MCF 10A (cell line): Measurements from ENCODE around the gene ABCE1. TPM values are rescaled to one million over a fixed set of nuclear protein-coding genes. Genes with fewer than 3 reads are reported as not detected.

Source experiments
- Bru-seq: library from RNA; stranded (reverse); fragments of 400-500 nt; gene quantifications from one replicate; lab custom pipeline; 2021; lab: Mats Ljungman, UMichigan
- BruChase-seq, 2 experiments: library from RNA; stranded (reverse); fragments of 400-500 nt; gene quantifications; one replicate each; lab custom pipeline; 2021; lab: Mats Ljungman, UMichigan
- BruUV-seq: library from RNA; stranded (reverse); fragments of 400-500 nt; replicated peaks from 2 replicates; lab custom pipeline; 2021; lab: Mats Ljungman, UMichigan
- CTCF ChIA-PET: fragments of 300-600 bp; sonication (Branson Sonifier 250); formaldehyde crosslinking; extraction: SDS; loops from one replicate; lab custom pipeline; 2021; ENCODE audit warnings: antibody characterized with exemption, inconsistent platforms; lab: Yijun Ruan, JAX
- POLR2A ChIA-PET: fragments of 300-600, 350-650 bp; sonication (Branson Sonifier 250); formaldehyde crosslinking; extraction: SDS; loops from one replicate; lab custom pipeline; 2020; ENCODE audit warnings: antibody characterized with exemption, inconsistent platforms; lab: Yijun Ruan, JAX
- DNase-seq: peaks from one replicate; pipeline ENCODE4 v3.0.0-alpha.2; 2018; ENCODE audit not compliant: unreplicated experiment
- H3K27ac Mint-ChIP-seq: one replicate; pipeline ENCODE4 v1.8.0; 2022; ENCODE audit warnings: mild to moderate bottlenecking, low read depth, mixed read lengths; ENCODE audit not compliant: unreplicated experiment
- H3K27me3 Mint-ChIP-seq: one replicate; pipeline ENCODE4 v1.8.0; 2022; ENCODE audit warnings: mixed read lengths; ENCODE audit not compliant: insufficient read depth, unreplicated experiment
- H3K36me3 Mint-ChIP-seq: one replicate; pipeline ENCODE4 v1.8.0; 2022; ENCODE audit warnings: mild to moderate bottlenecking, moderate library complexity, mixed read lengths; ENCODE audit not compliant: insufficient read depth, unreplicated experiment
- H3K4me1 Mint-ChIP-seq: one replicate; pipeline ENCODE4 v1.8.0; 2022; ENCODE audit warnings: mixed read lengths; ENCODE audit not compliant: insufficient read depth, unreplicated experiment
- H3K4me3 Mint-ChIP-seq: one replicate; pipeline ENCODE4 v1.8.0; 2022; ENCODE audit warnings: mild to moderate bottlenecking, moderate library complexity, mixed read lengths; ENCODE audit not compliant: unreplicated experiment
- H3K9me3 Mint-ChIP-seq: one replicate; pipeline ENCODE4 v1.8.0; 2022; ENCODE audit warnings: mixed read lengths; ENCODE audit not compliant: unreplicated experiment
- intact Hi-C: fragments of 100-400 bp; cut with micrococcal nuclease; formaldehyde crosslinking; loops from 2 replicates; pipeline ENCODE4 v1.14.1; 2022
- long read RNA-seq: library from polyadenylated mRNA; stranded (forward); transcript quantifications from one replicate; pipeline ENCODE4 v2.0.0, GENCODE V29; 2022
- total RNA-seq: library from RNA; stranded (reverse); gene quantifications from 2 replicates; pipeline ENCODE4 v1.2.3, GENCODE V29; 2022
- TF ChIP-seq, protein P1 (sequence below): fragments of 200-600 bp; IDR thresholded peaks from one replicate; pipeline ENCODE4 v1.8.0; 2022; ENCODE audit warnings: antibody characterized with exemption, mild to moderate bottlenecking; ENCODE audit not compliant: unreplicated experiment

Gene ABCE1
- 136 and 140 TPM in 2 replicates for total RNA-seq
- Bru-seq, nascent RNA: percentile 96 among the genes with signal in this experiment
- percentile 98 among the genes with signal in this experiment for BruChase-seq, experiment 1, labeled RNA remaining after a 6-hour chase
- percentile 96 among the genes with signal in this experiment for BruChase-seq, experiment 2, labeled RNA remaining after a 2-hour chase
- long read RNA-seq, transcript ABCE1-201 (18 exons, 3,921 nt): major isoform, 238 of 299 reads
- long read RNA-seq, partial matches to known transcripts: 8 of 299 reads
- long read RNA-seq, other reads (novel, unspliced or antisense): 53 of 299 reads

DNA sequence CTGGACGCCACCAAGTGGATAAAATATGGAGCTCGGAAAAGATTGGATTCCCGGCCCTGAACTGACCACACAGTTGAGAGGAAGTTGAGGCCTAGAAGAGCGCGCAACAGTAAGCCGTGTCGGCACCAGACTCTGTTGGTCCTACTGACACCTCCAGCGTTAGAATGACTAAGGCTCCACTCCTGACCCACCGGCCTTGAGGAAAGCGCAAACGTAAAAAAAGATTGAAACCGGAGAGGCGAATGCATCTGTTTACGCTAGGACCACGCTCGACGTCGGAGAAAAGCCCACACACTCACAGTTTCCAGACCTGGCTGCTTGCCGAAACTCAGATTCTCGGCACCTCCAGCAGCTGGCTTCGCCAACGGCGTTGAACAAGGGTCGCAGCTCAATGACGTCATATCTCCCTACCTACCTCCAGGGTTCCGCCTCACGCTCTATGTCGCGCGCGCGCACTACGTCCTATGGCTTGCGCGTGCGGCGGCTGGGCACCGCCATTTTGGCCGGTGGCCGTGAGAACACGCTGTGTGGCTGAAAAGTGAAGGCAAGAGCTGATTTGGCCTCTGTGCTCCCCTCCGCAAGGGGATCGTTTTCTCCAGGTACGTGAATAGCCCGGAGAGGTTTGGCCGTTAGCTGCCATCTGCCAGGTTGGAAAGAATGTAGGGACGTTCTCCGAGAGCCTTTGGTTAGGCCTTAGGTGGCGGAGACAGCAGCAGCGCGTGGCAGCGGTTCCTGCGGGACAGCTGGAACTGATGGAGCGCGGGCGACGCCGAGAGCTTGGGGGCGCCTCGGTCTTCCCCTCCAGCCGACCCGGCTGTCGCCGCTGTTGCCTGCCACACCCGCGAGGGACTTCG is at the start of gene ABCE1, which contains the start of gene ANAPC10:
Gene ABCE1, plus strand, starts transcription at position 491 of the 854 bp plus-strand sequence. CDS start 6,102 bp downstream, outside the sequence.
Gene ANAPC10, minus strand, starts transcription at position 376 of the 854 bp plus-strand sequence. CDS start 2,097 bp downstream, outside the sequence.
- ChIA-PET CTCF (interaction anchor here (0.6 to 2.6 kb wide), 7 partner anchors 14 to 1584 kb away, joined by 3 to 8 read pairs (median 4); partner anchors contain the start of genes MMAA and ZNF827), POLR2A (interaction anchor here (0.5 to 4.8 kb wide), 21 partner anchors 8 to 1912 kb away, joined by 3 to 63 read pairs (median 4); partner anchors contain the start of genes OTUD4 and SMARCA5)
- H3K36me3 Mint-ChIP-seq: peaks cover 33% of the 10 kb centered on the region
- intact Hi-C loops: loop anchor here (1.0 to 10.0 kb wide), 2 partner anchors 517 to 924 kb away; partner anchors contain the start of gene MMAA
- H3K27ac Mint-ChIP-seq: peak within 1 kb of the TSS; percentile 99
- no TSS peak for BruUV-seq
- DNase-seq: peak; percentile 98
- TF ChIP-seq, protein P1, sequence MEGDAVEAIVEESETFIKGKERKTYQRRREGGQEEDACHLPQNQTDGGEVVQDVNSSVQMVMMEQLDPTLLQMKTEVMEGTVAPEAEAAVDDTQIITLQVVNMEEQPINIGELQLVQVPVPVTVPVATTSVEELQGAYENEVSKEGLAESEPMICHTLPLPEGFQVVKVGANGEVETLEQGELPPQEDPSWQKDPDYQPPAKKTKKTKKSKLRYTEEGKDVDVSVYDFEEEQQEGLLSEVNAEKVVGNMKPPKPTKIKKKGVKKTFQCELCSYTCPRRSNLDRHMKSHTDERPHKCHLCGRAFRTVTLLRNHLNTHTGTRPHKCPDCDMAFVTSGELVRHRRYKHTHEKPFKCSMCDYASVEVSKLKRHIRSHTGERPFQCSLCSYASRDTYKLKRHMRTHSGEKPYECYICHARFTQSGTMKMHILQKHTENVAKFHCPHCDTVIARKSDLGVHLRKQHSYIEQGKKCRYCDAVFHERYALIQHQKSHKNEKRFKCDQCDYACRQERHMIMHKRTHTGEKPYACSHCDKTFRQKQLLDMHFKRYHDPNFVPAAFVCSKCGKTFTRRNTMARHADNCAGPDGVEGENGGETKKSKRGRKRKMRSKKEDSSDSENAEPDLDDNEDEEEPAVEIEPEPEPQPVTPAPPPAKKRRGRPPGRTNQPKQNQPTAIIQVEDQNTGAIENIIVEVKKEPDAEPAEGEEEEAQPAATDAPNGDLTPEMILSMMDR: peak; percentile 12
- peaks cover 20% of the 10 kb centered on the region for H3K9me3 Mint-ChIP-seq
- H3K4me1 Mint-ChIP-seq: peaks cover 10% of the 10 kb centered on the region
- no peaks in the 10 kb centered on the region for H3K27me3 Mint-ChIP-seq
- H3K4me3 Mint-ChIP-seq: peak within 1 kb of the TSS; percentile 94

DNA sequence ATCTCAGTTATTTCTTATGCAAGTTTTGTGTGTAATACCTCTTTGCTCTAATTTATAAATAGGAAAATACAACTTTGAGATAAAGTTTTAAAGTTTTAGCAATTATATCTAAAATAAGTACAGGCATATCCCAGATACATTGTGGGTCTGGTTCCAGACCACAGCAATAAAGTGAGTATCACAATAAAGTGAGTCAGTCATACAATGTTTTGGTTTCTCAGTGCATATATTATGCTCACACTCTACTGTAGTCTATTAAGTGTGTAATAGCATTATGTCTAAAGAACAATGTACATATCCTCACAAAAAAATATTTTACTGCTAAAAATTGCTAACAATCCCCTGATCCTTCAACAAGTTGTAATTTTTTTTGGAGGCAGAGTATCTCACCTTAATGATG is 49.3 kb upstream of the ABCE1 start:
- CTCF ChIA-PET: no interaction called here
- intact Hi-C loops: no loop called here
- DNase-seq: no peak
- H3K9me3 Mint-ChIP-seq: no peaks in the 10 kb centered on the region
- TF ChIP-seq, protein P1: no peak
- no peaks in the 10 kb centered on the region for H3K36me3 Mint-ChIP-seq
- BruUV-seq: no TSS peak
- POLR2A ChIA-PET: no interaction called here
- H3K4me1 Mint-ChIP-seq: no peaks in the 10 kb centered on the region
- no peaks in the 10 kb centered on the region for H3K27me3 Mint-ChIP-seq
- H3K4me3 Mint-ChIP-seq: no peak overlapping the region
- H3K27ac Mint-ChIP-seq: no peak overlapping the region

DNA sequence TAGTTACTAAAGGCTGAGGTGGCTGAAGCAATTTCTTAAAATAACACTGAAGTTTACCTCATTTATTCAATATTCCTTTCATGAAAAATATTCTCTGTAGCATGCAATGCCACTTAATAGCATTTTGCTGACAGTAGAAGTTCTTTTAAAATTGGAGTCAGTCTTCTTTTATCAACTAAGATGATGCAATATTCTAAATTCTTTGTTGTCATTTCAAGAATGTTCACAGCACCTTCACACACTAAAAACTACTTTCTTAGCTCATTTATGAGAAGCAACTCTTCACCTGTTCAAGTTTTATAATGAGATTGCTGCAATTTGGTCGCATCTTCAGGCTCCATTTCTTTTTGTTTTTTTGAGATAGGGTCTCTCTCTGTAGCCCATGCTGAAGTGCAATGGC is 48.9 kb upstream of the ABCE1 start:
- Mint-ChIP-seq H3K27ac (no peak overlapping the region), H3K27me3 (no peaks in the 10 kb centered on the region), H3K9me3 (no peaks in the 10 kb centered on the region), H3K4me1 (no peaks in the 10 kb centered on the region), H3K4me3 (no peak overlapping the region), H3K36me3 (peaks cover 2% of the 10 kb centered on the region)
- TF ChIP-seq, protein P1: no peak
- ChIA-PET CTCF (no interaction called here), POLR2A (no interaction called here)
- intact Hi-C loops: no loop called here
- no TSS peak for BruUV-seq
- DNase-seq: no peak
